Parathyroid adenoma (tissue), 2 donors: ENCODE data around the gene B3GAT1.

Source experiments
- H2AFZ ChIP-seq: fragments of 300-600 bp; sonication (generic); one replicate; pipeline ENCODE4 v1.7.0; 2017; ENCODE audit warnings: antibody characterized with exemption, mild to moderate bottlenecking
- H3K27ac ChIP-seq: fragments of 300-600 bp; sonication (generic); one replicate; pipeline ENCODE4 v1.7.0; 2017
- H3K27me3 ChIP-seq: fragments of 300-600 bp; sonication (generic); one replicate; pipeline ENCODE4 v1.7.0; 2017; ENCODE audit warnings: low read length; ENCODE audit not compliant: control insufficient read depth, insufficient read depth
- H3K36me3 ChIP-seq: fragments of 300-600 bp; sonication (generic); one replicate; pipeline ENCODE4 v1.7.0; 2017; ENCODE audit warnings: low read length; ENCODE audit not compliant: control insufficient read depth, insufficient read depth
- H3K4me1 ChIP-seq: fragments of 300-600 bp; sonication (generic); one replicate; pipeline ENCODE4 v1.7.0; 2017; ENCODE audit warnings: control low read depth
- H3K4me2 ChIP-seq: fragments of 300-600 bp; sonication (generic); one replicate; pipeline ENCODE4 v1.7.0; 2017; ENCODE audit warnings: low read length
- H3K4me3 ChIP-seq: fragments of 300-600 bp; sonication (generic); one replicate; pipeline ENCODE4 v1.7.0; 2017; ENCODE audit warnings: low read depth, low read length
- H3K79me2 ChIP-seq: fragments of 300-600 bp; sonication (generic); one replicate; pipeline ENCODE4 v1.7.0; 2017; ENCODE audit warnings: control low read depth
- H3K9ac ChIP-seq: fragments of 300-600 bp; sonication (generic); one replicate; pipeline ENCODE4 v1.7.0; 2017; ENCODE audit warnings: mild to moderate bottlenecking
- H3K9me3 ChIP-seq: fragments of 300-600 bp; sonication (generic); one replicate; pipeline ENCODE4 v1.7.0; 2017; ENCODE audit warnings: low read length; ENCODE audit not compliant: control insufficient read depth
- TF ChIP-seq, protein P1 (sequence below): fragments of 300-600 bp; sonication (generic); IDR thresholded peaks from one replicate; pipeline ENCODE4 v1.7.0; 2017; ENCODE audit warnings: antibody characterized with exemption, mild to moderate bottlenecking
- donor health status: primary hyperparathyroidism.

Gene B3GAT1

DNA sequence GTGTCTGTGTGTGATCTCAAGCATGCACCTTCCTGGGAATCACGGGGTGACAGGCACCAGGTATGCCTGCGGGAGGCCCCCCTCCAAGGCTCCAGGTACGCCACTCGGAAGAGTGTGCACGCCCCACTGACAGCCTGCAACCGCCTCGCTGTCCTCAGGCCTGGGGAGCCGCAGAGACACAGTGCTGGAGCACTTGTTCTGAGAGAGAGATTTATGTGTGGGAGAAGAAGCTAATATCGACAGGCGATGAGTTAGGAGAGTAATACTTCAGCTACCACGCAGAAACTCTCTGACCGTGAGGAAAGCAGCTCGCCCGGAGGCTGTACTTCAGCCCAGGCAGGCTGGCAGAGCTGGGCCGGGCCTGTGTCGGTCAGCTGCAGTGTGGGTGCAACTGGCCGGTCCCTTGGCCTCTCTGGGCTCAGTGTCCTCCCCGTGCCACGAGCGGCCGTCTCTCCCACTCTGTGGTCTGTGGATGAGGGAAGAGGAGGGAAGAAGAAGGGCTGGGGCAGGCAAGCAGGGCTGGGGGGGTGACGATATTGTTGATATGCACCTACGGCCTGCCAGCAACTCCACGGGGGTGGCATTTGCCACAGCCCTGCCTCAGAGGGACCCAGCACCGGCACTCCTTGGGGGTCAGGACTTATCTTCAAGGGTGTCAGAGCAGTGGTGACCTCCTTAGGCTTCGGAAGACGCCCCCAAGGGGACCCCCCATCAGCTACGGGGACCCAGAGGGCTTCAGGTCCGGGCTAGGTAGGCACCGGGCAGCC lies 7.3 kb downstream of the B3GAT1 start:
- Histone ChIP-seq H3K27me3 (no peaks in the 10 kb centered on the region), H3K79me2 (no peaks in the 10 kb centered on the region), H3K27ac (no peak overlapping the region), H3K4me3 (no peak overlapping the region), H2AFZ (no peak overlapping the region), H3K4me2 (no peak overlapping the region), H3K36me3 (no peaks in the 10 kb centered on the region), H3K9me3 (no peaks in the 10 kb centered on the region), H3K9ac (no peak overlapping the region), H3K4me1 (no peaks in the 10 kb centered on the region)
- TF ChIP-seq, protein P1, sequence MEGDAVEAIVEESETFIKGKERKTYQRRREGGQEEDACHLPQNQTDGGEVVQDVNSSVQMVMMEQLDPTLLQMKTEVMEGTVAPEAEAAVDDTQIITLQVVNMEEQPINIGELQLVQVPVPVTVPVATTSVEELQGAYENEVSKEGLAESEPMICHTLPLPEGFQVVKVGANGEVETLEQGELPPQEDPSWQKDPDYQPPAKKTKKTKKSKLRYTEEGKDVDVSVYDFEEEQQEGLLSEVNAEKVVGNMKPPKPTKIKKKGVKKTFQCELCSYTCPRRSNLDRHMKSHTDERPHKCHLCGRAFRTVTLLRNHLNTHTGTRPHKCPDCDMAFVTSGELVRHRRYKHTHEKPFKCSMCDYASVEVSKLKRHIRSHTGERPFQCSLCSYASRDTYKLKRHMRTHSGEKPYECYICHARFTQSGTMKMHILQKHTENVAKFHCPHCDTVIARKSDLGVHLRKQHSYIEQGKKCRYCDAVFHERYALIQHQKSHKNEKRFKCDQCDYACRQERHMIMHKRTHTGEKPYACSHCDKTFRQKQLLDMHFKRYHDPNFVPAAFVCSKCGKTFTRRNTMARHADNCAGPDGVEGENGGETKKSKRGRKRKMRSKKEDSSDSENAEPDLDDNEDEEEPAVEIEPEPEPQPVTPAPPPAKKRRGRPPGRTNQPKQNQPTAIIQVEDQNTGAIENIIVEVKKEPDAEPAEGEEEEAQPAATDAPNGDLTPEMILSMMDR: no peak

DNA sequence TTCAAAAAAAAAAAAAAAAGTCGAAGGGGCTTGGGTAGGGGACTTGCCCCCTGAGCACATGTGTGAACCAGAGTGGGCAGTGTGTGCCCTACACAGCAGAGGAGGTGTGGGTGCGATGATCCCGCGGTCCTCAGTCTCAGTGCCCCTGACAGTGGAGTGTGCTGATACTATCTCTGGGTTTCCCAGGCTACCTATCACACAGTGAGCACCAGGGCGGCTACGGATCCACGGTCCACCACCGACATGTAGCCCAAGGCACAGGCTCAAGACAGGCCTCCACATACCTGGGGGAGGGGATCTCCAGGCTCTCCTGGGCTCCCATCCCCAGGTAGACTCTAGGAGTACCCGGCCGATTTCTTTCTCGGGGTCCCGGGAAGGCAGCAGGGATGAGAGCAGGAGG lies 9.1 kb downstream of the B3GAT1 start:
- Histone ChIP-seq H3K4me2 (no peak overlapping the region), H3K27me3 (no peaks in the 10 kb centered on the region), H3K4me1 (no peaks in the 10 kb centered on the region), H3K9ac (no peak overlapping the region), H3K36me3 (no peaks in the 10 kb centered on the region), H3K79me2 (no peaks in the 10 kb centered on the region), H2AFZ (no peak overlapping the region), H3K27ac (no peak overlapping the region), H3K4me3 (no peak overlapping the region), H3K9me3 (no peaks in the 10 kb centered on the region)
- TF ChIP-seq, protein P1: no peak

DNA sequence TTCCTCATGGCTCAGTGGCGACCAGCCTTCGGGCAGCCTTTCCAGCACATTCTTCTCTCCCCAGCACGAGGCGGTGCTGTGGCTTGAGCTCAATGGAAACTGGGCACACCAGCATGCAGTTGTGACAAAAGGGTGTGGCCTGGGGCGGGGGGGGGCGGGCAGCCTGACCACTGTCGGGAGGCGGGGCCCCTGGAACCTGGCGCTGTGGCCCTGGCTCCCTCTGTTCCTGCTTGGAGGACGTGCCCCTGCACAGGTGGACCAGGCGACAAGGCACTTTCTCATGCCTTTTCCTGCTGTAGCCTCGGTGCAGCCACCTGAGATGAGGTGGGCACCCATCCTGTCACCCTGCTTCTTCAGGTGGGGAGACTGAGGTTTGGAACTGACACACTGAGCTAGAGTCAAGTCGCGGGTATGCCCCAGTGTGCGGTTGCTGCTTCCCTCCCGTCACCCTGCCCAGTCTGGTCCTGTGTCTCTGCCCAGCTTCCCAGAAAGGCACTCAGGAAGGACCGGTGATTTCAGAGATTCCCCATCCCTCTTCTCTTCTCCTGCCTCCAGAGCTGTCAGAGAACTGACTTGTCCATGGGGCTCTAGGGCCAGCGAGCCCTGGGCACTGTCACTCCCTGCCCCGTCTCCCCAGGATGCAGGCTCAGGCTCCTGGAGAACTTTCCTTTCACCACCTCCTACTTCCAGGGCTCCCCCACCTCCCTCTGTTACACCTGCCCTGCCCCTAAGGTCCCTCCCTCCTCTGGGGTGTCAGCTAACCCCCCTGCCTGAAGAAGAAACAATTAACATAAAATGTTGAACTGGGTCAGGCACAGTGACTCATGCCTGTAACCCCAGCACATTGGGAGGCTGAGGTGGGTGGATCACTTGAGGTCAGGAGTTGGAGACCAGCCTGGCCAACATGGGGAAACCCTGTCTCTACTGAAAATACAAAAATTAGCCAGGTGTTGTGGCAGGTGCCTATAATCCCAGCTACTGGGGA lies 9.9 kb downstream of the B3GAT1 start:
- H3K27me3 ChIP-seq: no peaks in the 10 kb centered on the region
- no peak overlapping the region for H2AFZ ChIP-seq
- H3K27ac ChIP-seq: no peak overlapping the region
- TF ChIP-seq, protein P1: no peak
- H3K4me1 ChIP-seq: no peaks in the 10 kb centered on the region
- H3K9ac ChIP-seq: no peak overlapping the region
- no peak overlapping the region for H3K4me3 ChIP-seq
- H3K4me2 ChIP-seq: no peak overlapping the region
- no peaks in the 10 kb centered on the region for H3K9me3 ChIP-seq
- H3K36me3 ChIP-seq: no peaks in the 10 kb centered on the region
- no peaks in the 10 kb centered on the region for H3K79me2 ChIP-seq

DNA sequence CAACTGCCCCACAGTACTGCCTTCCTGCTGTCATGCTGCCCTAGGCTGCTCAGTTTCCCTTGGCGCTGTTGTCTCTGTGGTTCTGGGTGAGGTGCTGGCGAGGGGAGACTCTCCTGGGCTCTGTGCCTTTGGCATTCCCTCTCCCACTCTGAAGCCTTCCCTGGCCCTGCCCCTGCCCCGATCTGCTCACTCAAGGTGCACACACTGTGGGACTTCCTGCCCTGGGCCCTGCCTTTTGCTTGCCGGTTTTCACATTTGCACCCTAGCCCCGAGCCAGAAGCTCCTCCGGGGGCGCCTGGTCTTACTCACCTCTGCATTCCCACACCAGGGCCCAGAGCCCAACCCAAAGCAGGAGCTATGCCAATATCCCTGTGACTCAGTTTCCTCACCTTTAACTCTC lies 12.0 kb downstream of the B3GAT1 start:
- no peaks in the 10 kb centered on the region for H3K4me1 ChIP-seq
- H3K79me2 ChIP-seq: no peaks in the 10 kb centered on the region
- H3K4me2 ChIP-seq: no peak overlapping the region
- H3K9me3 ChIP-seq: no peaks in the 10 kb centered on the region
- TF ChIP-seq, protein P1: no peak
- H3K4me3 ChIP-seq: no peak overlapping the region
- no peak overlapping the region for H3K27ac ChIP-seq
- H3K36me3 ChIP-seq: no peaks in the 10 kb centered on the region
- no peak overlapping the region for H3K9ac ChIP-seq
- no peaks in the 10 kb centered on the region for H3K27me3 ChIP-seq
- H2AFZ ChIP-seq: no peak overlapping the region
